Astrocyte (in vitro differentiated cells and primary cell): Measurements from ENCODE around the gene THADA.

Source experiments
- CTCF ChIP-seq: IDR thresholded peaks from 2 replicates; pipeline ENCODE4 v1.5.1; 2011; ENCODE audit warnings: low read depth, mild to moderate bottlenecking, inconsistent platforms, low read length, moderate library complexity; ENCODE audit not compliant: insufficient read depth
- EZH2 ChIP-seq: IDR thresholded peaks from 2 replicates; pipeline ENCODE4 v1.6.1; 2012; ENCODE audit warnings: mild to moderate bottlenecking, low read length, inconsistent platforms; ENCODE audit not compliant: insufficient read depth

GRCh38 chr2:43430489-43430888 is 165.3 kb downstream of the THADA start:
- TF ChIP-seq CTCF (no peak), EZH2 (no peak)
